ENCODE results near the gene FCHSD1.

DNA sequence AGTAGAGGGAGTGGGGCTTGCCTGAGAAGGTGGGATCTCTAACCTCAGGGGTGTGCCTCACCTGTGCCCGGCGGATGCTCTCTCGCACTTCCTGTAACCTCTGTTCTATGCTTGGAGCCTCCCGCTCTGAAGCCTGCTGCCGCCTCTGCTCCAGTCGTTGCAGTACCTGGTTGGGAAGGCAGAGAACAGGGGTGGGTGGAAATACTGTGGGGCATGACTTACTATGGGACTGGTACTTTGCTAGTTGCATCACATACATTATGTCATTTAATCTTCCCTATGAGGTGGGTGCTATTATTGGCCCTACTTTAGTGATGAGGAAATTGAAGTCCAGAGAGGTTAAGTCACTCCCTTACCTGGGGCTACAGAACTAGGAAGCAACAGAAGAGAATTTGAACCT is 5.2 kb downstream of the FCHSD1 start:
- TF ChIP-seq CTCF (IDR thresholded peaks at IDR 0.05) (no peak), POLR2A (IDR thresholded peaks at IDR 0.05) (no peak)

Measured in uterus (tissue), 2 donors.